ENCODE results near the gene KCNIP1. TPM values are rescaled to one million over a fixed set of nuclear protein-coding genes. Genes with fewer than 3 reads are reported as not detected.

The KCNIP1 gene
- total and polyA plus RNA-seq, 2 of the 13 experiments (the other 11 are each of a cell fraction or from before 2014, with no cell fraction given), result not detected

- TF ChIP-seq MYPOP (CRISPR knock-in tag; IDR thresholded peaks at IDR 0.05) (no peak), ZNF383 (CRISPR knock-in tag; IDR thresholded peaks at IDR 0.05; ENCODE audit: borderline replicate concordance) (no peak), NFYC (CRISPR knock-in tag; IDR thresholded peaks at IDR 0.05) (no peak), MTERF4 (CRISPR knock-in tag; IDR thresholded peaks at IDR 0.05) (no peak)
Measured at GRCh38 chr5:170630711-170631141, 126.9 kb downstream of the KCNIP1 start (continued).

DNA sequence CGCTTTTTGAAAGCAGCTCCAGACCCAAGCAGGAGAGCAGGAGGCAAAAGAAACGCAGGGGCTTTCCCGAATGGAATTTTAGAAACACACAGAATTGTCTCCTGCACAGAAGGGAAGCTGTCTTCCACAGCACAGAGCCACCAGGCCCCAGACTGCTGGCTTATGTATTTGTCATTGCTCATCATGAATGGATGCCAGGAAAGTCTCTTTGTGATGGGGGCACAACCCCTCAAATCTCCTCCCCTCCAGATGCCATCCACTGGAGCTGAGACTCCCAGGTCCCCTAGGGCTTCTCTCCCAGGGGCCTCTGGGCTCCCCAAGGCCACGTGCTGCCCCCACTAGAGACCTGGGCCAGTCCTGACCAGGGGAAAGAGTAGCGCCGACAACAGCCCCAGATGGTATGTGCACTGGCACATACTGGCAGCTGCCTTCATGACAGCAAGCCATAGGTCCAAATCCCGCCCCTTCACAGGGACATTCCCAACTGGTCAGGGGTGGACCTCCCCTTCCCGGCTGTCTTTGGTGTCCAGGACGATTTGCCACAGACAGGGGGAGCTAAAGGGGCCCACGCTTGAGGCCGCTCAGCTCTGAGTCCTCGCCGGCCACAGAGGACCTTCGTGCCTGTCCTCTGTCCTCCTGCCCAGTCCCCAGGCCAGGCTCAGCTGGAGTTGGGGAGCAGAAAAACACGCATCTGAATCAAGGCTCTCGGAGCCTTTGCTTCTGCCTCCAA lies 127.8 kb downstream of the KCNIP1 start:
- Histone ChIP-seq H3K4me2 (ENCODE audit: low read depth, low read length) (no peak overlapping the region), H3K4me3 (replicated peaks in 1 of 3; ENCODE audit: insufficient read depth in 1 of 3, low read depth in 2 of 3, low read length in 3 of 3) (no peak overlapping the region), H3K27ac (ENCODE audit: extremely low read length, insufficient read depth, low read length) (no peak overlapping the region), H3K9me3 (ENCODE audit: low read length) (no peaks in the 10 kb centered on the region), H4K20me1 (ENCODE audit: insufficient read depth, low read length) (no peaks in the 10 kb centered on the region), H3K36me3 (replicated peaks in 1 of 2; ENCODE audit: control insufficient read depth in 1 of 2, insufficient read depth in 2 of 2, low read length in 2 of 2) (no peaks in the 10 kb centered on the region), H3K4me1 (ENCODE audit: insufficient read depth, low read length) (peaks cover 11% of the 10 kb centered on the region; the same call in 1 of the 2 replicates), H2AFZ (ENCODE audit: low read length) (no peak overlapping the region), H3K27me3 (ENCODE audit: control insufficient read depth in 1 of 2, insufficient read depth in 2 of 2, low read length in 2 of 2) (peaks cover 2 to 4% of the 10 kb centered on the region in 2 experiments; a peak in 2 of 5 replicates), H3K9ac (ENCODE audit: insufficient read depth, low read depth, low read length) (no peak overlapping the region), H3K79me2 (ENCODE audit: insufficient read depth, low read length) (no peaks in the 10 kb centered on the region)
- no TSS peak for BruUV-seq (replicated peaks)
- in situ Hi-C loops (cut with HindIII; ENCODE audit: extremely low pct_ligation_motif_present, low pct_unique_long_range_greater_than_20kb) (no loop called here), intact Hi-C loops (cut with micrococcal nuclease; ENCODE audit: unreplicated experiment) (loop anchor here (10.0 kb wide), 1 partner anchor 113 kb away; no protein-coding TSS in a partner anchor)
- WGBS (ENCODE audit: low lambda C conversion rate), result 8% methylated on average over 6 of the region's 16 CpGs
- no peak for FAIRE-seq
- peak; percentile 15 for DNase-seq (ENCODE audit: low spot score)
- ChIA-PET CTCF (ENCODE audit: low intra/inter-chr PET ratio, low total read pairs) (interaction anchor here (0.9 kb wide), 1 partner anchor 28 kb away, joined by 3 read pairs; no protein-coding TSS in a partner anchor), POLR2A (no interaction called here)
- ATAC-seq, result peak; percentile 84
- TF ChIP-seq ADNP (CRISPR knock-in tag; IDR thresholded peaks at IDR 0.05) (no peak), ZNF124 (CRISPR knock-in tag; IDR thresholded peaks at IDR 0.05) (no peak), ZNF564 (CRISPR knock-in tag; IDR thresholded peaks at IDR 0.05) (no peak), ZFP90 (CRISPR knock-in tag; IDR thresholded peaks at IDR 0.05; ENCODE audit: borderline replicate concordance) (no peak), KDM3A (CRISPR knock-in tag; IDR thresholded peaks at IDR 0.05; ENCODE audit: low read depth) (no peak), HOXD1 (CRISPR knock-in tag; IDR thresholded peaks at IDR 0.05) (no peak), DZIP1 (CRISPR knock-in tag; IDR thresholded peaks at IDR 0.05) (no peak)
- TF ChIP-seq, protein P1, sequence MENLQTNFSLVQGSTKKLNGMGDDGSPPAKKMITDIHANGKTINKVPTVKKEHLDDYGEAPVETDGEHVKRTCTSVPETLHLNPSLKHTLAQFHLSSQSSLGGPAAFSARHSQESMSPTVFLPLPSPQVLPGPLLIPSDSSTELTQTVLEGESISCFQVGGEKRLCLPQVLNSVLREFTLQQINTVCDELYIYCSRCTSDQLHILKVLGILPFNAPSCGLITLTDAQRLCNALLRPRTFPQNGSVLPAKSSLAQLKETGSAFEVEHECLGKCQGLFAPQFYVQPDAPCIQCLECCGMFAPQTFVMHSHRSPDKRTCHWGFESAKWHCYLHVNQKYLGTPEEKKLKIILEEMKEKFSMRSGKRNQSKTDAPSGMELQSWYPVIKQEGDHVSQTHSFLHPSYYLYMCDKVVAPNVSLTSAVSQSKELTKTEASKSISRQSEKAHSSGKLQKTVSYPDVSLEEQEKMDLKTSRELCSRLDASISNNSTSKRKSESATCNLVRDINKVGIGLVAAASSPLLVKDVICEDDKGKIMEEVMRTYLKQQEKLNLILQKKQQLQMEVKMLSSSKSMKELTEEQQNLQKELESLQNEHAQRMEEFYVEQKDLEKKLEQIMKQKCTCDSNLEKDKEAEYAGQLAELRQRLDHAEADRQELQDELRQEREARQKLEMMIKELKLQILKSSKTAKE (CRISPR knock-in tag; IDR thresholded peaks at IDR 0.05; ENCODE audit: borderline replicate concordance), result no peak
- TF ChIP-seq, protein P2, sequence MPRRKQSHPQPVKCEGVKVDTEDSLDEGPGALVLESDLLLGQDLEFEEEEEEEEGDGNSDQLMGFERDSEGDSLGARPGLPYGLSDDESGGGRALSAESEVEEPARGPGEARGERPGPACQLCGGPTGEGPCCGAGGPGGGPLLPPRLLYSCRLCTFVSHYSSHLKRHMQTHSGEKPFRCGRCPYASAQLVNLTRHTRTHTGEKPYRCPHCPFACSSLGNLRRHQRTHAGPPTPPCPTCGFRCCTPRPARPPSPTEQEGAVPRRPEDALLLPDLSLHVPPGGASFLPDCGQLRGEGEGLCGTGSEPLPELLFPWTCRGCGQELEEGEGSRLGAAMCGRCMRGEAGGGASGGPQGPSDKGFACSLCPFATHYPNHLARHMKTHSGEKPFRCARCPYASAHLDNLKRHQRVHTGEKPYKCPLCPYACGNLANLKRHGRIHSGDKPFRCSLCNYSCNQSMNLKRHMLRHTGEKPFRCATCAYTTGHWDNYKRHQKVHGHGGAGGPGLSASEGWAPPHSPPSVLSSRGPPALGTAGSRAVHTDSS (CRISPR knock-in tag; conservative IDR thresholded peaks at IDR 0.05), result no peak

Data from HepG2 (cell line).